Liver (tissue), 3 donors: ENCODE data around the gene CDH4.

Experiments
- EGR1 ChIP-seq, 2 donors: IDR thresholded peaks; 2 replicates each; pipeline ENCODE4 v1.6.1; 2016 to 2018; ENCODE audit warnings: antibody characterized with exemption in 2 of 2, low read depth in 2 of 2
- FOXA1 ChIP-seq: IDR thresholded peaks from 2 replicates; pipeline ENCODE4 v1.6.1; 2016; ENCODE audit warnings: antibody characterized with exemption
- GABPA ChIP-seq, 2 donors: IDR thresholded peaks in 1 of 2; conservative IDR thresholded peaks in 1 of 2; 2 replicates each; pipeline ENCODE4 v1.6.1; 2016; ENCODE audit warnings: antibody characterized with exemption in 2 of 2, mild to moderate bottlenecking in 1 of 2, moderate library complexity in 1 of 2
- NR2F2 ChIP-seq: IDR thresholded peaks from 2 replicates; pipeline ENCODE4 v1.6.1; 2016; ENCODE audit warnings: antibody characterized with exemption
- RAD21 ChIP-seq, 2 donors: IDR thresholded peaks; 2 replicates each; pipeline ENCODE4 v1.6.1; 2016; ENCODE audit warnings: antibody characterized with exemption in 2 of 2, mild to moderate bottlenecking in 2 of 2
- RXRA ChIP-seq, 2 donors: IDR thresholded peaks; 2 replicates each; pipeline ENCODE4 v1.6.1; 2017 to 2018; ENCODE audit warnings: antibody characterized with exemption in 2 of 2, mild to moderate bottlenecking in 1 of 2
- SP1 ChIP-seq: IDR thresholded peaks from 2 replicates; pipeline ENCODE4 v1.6.1; 2018; ENCODE audit warnings: antibody characterized with exemption, mild to moderate bottlenecking
- TAF1 ChIP-seq: conservative IDR thresholded peaks from 2 replicates; pipeline ENCODE4 v1.6.1; 2016; ENCODE audit warnings: antibody characterized with exemption, mild to moderate bottlenecking
- YY1 ChIP-seq: IDR thresholded peaks from 2 replicates; pipeline ENCODE4 v1.6.1; 2016; ENCODE audit warnings: antibody characterized with exemption, mild to moderate bottlenecking
- TF ChIP-seq, protein P1 (sequence below): IDR thresholded peaks from 2 replicates; pipeline ENCODE4 v1.6.1; 2016; ENCODE audit warnings: antibody characterized with exemption, mild to moderate bottlenecking
- TF ChIP-seq, protein P2 (sequence below): fragments of 150-350 bp; IDR thresholded peaks from 2 replicates; pipeline ENCODE4 v1.5.1; 2017; ENCODE audit warnings: improper control_type of control experiment, low read depth, low read length; ENCODE audit not compliant: missing input control
- TF ChIP-seq, protein P3 (sequence below): IDR thresholded peaks from 2 replicates; pipeline ENCODE4 v1.6.1; 2016; ENCODE audit warnings: antibody characterized with exemption
- TF ChIP-seq, protein P4 (sequence below): IDR thresholded peaks from 2 replicates; pipeline ENCODE4 v1.6.1; 2016; ENCODE audit warnings: antibody characterized with exemption
- TF ChIP-seq, protein P5 (sequence below): IDR thresholded peaks from 2 replicates; pipeline ENCODE4 v1.6.1; 2016; ENCODE audit warnings: antibody characterized with exemption
- donor health status: healthy.
- donor health status: healthy.

DNA sequence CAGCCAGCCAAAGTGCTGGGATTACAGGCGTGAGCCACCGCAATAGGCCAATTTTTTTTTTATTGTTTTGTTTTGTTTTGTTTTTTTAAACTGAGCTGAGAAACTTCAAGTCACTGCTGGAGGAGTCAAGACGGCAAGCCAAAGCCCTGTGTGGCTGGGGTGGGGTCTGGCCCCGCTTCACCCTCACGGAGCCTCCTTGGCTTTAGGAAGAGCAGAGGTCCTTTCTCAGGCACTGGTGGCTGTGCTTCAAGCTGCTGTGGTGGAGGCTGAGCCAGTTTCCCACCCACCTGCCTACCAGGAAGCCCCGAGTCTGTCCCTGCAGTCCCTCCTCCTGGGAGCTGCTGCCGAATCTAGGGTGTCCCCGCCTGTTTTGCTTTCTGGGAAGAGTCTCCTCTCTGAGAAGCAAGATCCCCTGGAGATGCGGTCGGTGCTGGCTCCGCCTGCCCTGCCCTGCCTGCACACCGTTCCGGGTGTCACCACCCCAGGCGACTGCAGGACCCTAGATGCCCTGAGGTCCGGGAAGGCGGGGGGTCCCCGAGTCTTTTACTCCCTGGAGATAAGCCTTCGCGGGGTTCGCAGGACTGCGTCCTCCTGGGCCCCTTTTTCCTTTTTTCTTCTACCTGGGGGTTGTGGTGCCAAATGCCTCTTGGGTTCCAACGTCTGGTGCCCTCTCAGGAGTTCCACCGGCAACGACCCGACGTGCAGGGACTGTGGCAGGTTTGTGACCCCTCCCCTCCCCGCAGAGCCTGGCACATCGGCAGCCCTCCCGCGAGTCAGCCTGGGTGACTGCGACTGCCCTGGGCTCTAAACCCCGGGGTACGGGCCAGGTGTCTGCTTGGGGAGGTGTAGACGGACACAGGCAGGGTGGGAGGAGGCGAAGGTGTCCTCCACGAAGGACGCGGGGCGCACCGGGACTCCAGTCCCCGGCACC, 712.9 kb downstream of the CDH4 start:
- TF ChIP-seq, protein P1, sequence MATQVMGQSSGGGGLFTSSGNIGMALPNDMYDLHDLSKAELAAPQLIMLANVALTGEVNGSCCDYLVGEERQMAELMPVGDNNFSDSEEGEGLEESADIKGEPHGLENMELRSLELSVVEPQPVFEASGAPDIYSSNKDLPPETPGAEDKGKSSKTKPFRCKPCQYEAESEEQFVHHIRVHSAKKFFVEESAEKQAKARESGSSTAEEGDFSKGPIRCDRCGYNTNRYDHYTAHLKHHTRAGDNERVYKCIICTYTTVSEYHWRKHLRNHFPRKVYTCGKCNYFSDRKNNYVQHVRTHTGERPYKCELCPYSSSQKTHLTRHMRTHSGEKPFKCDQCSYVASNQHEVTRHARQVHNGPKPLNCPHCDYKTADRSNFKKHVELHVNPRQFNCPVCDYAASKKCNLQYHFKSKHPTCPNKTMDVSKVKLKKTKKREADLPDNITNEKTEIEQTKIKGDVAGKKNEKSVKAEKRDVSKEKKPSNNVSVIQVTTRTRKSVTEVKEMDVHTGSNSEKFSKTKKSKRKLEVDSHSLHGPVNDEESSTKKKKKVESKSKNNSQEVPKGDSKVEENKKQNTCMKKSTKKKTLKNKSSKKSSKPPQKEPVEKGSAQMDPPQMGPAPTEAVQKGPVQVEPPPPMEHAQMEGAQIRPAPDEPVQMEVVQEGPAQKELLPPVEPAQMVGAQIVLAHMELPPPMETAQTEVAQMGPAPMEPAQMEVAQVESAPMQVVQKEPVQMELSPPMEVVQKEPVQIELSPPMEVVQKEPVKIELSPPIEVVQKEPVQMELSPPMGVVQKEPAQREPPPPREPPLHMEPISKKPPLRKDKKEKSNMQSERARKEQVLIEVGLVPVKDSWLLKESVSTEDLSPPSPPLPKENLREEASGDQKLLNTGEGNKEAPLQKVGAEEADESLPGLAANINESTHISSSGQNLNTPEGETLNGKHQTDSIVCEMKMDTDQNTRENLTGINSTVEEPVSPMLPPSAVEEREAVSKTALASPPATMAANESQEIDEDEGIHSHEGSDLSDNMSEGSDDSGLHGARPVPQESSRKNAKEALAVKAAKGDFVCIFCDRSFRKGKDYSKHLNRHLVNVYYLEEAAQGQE = no peak
- TF ChIP-seq YY1 (no peak), TAF1 (no peak), NR2F2 (no peak), RAD21 (IDR thresholded peaks at IDR 0.05) (no peak), SP1 (no peak), FOXA1 (no peak), EGR1 (IDR thresholded peaks at IDR 0.05; ENCODE audit: low read depth in 2 of 2) (no peak), RXRA (IDR thresholded peaks at IDR 0.05) (no peak), GABPA (IDR thresholded peaks at IDR 0.05 in 1 of 2, conservative IDR thresholded peaks at IDR 0.05 in 1 of 2) (no peak)
- TF ChIP-seq, protein P2, sequence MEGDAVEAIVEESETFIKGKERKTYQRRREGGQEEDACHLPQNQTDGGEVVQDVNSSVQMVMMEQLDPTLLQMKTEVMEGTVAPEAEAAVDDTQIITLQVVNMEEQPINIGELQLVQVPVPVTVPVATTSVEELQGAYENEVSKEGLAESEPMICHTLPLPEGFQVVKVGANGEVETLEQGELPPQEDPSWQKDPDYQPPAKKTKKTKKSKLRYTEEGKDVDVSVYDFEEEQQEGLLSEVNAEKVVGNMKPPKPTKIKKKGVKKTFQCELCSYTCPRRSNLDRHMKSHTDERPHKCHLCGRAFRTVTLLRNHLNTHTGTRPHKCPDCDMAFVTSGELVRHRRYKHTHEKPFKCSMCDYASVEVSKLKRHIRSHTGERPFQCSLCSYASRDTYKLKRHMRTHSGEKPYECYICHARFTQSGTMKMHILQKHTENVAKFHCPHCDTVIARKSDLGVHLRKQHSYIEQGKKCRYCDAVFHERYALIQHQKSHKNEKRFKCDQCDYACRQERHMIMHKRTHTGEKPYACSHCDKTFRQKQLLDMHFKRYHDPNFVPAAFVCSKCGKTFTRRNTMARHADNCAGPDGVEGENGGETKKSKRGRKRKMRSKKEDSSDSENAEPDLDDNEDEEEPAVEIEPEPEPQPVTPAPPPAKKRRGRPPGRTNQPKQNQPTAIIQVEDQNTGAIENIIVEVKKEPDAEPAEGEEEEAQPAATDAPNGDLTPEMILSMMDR = no peak
- TF ChIP-seq, protein P3, sequence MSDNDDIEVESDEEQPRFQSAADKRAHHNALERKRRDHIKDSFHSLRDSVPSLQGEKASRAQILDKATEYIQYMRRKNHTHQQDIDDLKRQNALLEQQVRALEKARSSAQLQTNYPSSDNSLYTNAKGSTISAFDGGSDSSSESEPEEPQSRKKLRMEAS = no peak
- TF ChIP-seq, protein P4, sequence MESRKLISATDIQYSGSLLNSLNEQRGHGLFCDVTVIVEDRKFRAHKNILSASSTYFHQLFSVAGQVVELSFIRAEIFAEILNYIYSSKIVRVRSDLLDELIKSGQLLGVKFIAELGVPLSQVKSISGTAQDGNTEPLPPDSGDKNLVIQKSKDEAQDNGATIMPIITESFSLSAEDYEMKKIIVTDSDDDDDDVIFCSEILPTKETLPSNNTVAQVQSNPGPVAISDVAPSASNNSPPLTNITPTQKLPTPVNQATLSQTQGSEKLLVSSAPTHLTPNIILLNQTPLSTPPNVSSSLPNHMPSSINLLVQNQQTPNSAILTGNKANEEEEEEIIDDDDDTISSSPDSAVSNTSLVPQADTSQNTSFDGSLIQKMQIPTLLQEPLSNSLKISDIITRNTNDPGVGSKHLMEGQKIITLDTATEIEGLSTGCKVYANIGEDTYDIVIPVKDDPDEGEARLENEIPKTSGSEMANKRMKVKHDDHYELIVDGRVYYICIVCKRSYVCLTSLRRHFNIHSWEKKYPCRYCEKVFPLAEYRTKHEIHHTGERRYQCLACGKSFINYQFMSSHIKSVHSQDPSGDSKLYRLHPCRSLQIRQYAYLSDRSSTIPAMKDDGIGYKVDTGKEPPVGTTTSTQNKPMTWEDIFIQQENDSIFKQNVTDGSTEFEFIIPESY = no peak
- TF ChIP-seq, protein P5, sequence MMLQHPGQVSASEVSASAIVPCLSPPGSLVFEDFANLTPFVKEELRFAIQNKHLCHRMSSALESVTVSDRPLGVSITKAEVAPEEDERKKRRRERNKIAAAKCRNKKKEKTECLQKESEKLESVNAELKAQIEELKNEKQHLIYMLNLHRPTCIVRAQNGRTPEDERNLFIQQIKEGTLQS = no peak
